ENCODE results near the gene HOXC6.

Gene HOXC6

DNA sequence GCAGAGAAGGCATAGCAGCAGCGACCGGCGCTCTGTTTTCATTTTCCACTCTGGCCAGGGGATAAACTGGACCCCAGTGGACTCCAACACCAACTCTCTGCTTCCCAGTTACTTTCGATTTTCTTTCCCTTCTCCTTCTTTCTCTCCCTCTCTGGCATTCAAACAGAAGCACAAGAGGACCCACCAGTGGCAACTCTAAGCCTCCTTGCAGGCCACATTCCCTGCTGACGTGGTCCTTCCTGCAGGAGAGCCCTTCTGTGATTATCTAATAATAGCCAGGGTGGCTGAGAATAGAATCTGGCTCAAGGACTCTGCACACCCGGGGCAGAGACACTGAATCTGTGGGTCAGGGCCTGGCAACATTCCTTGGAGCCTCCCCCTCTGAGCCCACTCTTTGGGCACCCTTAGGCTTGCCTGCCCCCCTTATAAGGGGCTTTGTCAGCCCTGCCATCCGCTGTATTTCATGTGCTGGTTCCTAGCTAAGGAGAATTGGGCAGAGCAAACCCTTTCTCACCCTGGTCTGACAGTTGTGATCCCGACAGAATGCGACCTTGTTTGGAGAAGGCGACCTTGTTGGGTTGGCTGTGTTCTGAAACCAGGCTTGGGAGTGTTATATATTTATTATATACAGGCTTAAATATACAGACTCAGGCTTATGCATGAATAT is 8.2 kb upstream of the HOXC6 start:
- TF ChIP-seq, protein P1, sequence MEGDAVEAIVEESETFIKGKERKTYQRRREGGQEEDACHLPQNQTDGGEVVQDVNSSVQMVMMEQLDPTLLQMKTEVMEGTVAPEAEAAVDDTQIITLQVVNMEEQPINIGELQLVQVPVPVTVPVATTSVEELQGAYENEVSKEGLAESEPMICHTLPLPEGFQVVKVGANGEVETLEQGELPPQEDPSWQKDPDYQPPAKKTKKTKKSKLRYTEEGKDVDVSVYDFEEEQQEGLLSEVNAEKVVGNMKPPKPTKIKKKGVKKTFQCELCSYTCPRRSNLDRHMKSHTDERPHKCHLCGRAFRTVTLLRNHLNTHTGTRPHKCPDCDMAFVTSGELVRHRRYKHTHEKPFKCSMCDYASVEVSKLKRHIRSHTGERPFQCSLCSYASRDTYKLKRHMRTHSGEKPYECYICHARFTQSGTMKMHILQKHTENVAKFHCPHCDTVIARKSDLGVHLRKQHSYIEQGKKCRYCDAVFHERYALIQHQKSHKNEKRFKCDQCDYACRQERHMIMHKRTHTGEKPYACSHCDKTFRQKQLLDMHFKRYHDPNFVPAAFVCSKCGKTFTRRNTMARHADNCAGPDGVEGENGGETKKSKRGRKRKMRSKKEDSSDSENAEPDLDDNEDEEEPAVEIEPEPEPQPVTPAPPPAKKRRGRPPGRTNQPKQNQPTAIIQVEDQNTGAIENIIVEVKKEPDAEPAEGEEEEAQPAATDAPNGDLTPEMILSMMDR (IDR thresholded peaks at IDR 0.05; ENCODE audit: extremely low read depth, insufficient read depth, missing control alignments) = no peak
- no peak for DNase-seq (ENCODE audit: low spot score)
- in situ Hi-C loops (cut with MboI; ENCODE audit: low pct_unique_long_range_greater_than_20kb, low sequenced_read_pairs, unreplicated experiment) = loop anchor here (10.0 to 25.0 kb wide), 2 partner anchors 175 to 342 kb away; partner anchors contain the start of gene GPR84

DNA sequence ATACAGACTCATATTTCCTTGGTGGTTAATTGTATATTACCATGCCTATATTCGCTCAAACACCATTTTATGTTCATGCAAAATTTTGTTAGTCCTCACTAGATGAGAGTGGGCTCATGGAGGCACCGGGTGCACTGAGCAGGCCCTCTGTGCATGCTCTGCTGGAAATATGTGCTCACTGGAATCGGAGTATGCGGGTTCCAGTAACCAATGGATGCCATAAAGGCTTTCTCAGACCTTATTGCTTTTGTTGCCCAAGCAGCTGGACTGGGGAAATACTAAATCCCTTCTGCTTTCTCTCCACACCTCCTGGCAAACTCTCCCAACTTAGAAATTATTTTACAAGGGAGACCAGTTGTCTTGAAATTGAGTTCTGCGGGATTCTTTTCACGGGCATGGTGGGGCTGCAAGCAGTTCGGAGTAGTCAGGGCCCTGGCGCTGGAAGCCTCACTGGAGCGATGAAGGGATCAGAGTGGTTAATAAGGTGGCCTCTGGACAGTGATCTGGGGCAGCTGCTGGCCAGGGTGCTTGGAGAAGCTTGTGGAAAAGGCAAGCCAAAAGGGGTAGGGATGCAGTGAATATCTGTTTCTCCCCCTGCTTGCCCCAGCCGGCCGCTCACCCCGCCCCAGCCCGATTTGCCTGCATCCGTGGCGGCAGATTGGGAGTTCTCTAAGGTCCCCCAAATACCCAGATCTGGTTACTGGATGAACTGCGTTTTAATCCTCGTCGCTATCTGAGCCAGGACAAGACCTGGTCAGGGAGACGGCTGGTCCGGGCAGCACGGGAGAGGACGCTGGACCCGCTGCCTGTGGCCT is 7.4 kb upstream of the HOXC6 start:
- TF ChIP-seq, protein P1 (IDR thresholded peaks at IDR 0.05; ENCODE audit: extremely low read depth, insufficient read depth, missing control alignments) = no peak
- in situ Hi-C loops (cut with MboI; ENCODE audit: low pct_unique_long_range_greater_than_20kb, low sequenced_read_pairs, unreplicated experiment) = loop anchor here (10.0 to 25.0 kb wide), 2 partner anchors 174 to 342 kb away; partner anchors contain the start of gene GPR84
- DNase-seq (ENCODE audit: low spot score) = no peak

DNA sequence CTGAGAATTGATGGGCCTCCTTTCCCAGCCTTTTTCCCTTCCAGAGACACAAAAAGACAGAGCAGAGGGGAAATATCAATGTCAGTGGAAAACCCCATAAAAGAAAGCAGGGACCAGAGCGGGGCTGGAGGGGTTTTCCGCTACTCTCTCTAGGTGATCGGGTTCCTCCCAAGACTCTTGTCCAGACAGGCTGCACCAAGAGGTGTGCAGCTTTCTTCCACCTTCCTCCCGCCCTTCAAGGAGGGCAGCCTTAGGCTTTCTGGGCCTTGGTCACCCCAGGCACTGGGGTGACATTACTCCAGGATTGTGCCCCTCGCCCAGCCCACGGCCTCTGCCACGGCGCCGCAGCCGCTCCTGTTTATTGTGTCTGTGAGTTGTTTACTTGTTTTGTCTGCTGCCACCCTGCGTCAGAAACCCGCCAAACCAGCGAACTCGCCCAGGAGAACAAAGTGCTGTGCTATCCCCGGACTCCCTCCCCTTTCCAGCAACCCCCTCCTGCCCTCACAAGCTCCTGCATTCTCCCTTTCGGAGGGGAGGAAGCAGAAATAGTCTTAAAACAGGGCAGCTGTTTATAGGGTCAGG is 6.7 kb upstream of the HOXC6 start:
- in situ Hi-C loops (cut with MboI; ENCODE audit: low pct_unique_long_range_greater_than_20kb, low sequenced_read_pairs, unreplicated experiment) = loop anchor here (10.0 to 25.0 kb wide), 2 partner anchors 173 to 341 kb away; partner anchors contain the start of gene GPR84
- TF ChIP-seq, protein P1 (IDR thresholded peaks at IDR 0.05; ENCODE audit: extremely low read depth, insufficient read depth, missing control alignments) = peak; percentile 46
- no peak for DNase-seq (ENCODE audit: low spot score)

DNA sequence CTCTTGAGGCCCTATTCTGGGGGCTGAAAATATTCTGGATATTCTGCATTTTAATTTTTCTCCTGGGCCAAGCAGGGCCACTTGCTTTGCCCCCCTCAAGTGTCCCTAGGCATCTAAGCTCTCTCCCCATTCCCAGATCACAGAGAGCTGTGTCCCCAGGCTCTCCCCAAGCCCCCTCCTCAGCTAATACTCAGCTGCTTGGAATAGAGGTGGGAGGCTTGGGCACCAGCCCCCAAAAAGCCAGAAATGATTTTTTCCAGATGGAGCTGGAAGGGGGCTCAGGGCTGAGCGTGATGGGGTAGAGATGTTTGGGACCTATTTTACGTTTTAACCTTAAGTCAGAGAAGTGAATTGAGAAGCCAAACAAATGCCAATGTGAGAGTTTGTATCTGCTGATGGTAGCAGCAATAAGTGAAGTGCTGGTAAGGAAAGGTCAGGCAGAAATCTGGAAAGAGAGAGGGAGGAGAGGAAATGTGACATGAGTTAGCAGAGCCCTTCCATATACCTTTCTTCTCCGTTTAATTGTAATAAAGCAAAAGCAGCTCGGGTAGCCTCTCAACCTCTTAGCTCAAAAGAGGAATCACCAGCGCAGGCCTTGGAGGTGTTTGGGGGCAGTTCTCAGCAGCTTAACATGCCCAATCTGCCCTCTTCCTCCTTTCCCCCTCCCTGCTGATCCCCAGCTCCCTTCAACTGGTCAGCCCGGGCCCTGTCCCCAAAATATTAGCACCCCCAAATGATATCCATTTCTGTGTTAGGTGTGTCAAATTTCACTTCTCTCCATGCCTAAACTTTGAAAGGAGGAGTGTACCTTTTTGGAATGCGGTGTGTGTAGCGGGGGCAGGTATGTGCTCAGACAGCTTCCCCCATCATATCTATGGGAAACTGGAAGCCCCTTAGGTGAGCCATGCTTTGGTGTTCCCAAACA is 5.0 kb upstream of the HOXC6 start:
- TF ChIP-seq, protein P1 (IDR thresholded peaks at IDR 0.05; ENCODE audit: extremely low read depth, insufficient read depth, missing control alignments) = no peak
- DNase-seq (ENCODE audit: low spot score) = no peak

DNA sequence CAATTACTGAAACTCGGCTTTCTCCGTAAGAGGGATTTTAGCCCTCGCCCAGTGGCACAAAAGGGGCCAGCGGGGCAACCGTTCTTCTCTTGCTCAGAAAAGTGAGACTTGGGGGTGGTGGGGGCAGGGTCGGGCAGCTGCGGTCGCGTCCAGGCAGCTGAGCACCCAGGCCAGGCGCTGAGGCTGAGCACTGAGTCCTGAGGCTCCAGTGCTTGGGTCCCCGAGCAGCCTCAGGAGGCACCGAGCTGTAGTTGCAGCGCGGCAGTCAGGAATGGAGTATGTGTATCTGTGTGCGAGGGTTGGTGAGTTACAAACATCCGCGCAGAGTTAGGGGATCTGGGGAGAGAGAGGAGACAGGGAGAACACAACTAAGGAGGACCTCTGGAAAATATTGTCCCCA is 4.1 kb upstream of the HOXC6 start:
- in situ Hi-C loops (cut with MboI; ENCODE audit: low pct_unique_long_range_greater_than_20kb, low sequenced_read_pairs, unreplicated experiment) = loop anchor here (10.0 to 25.0 kb wide), 2 partner anchors 171 to 338 kb away; partner anchors contain the start of gene GPR84
- no peak for DNase-seq (ENCODE audit: low spot score)
- TF ChIP-seq, protein P1 (IDR thresholded peaks at IDR 0.05; ENCODE audit: extremely low read depth, insufficient read depth, missing control alignments) = no peak

More for the DNA sequence above, 5.0 kb upstream of the HOXC6 start:
- in situ Hi-C loops (cut with MboI; ENCODE audit: low pct_unique_long_range_greater_than_20kb, low sequenced_read_pairs, unreplicated experiment) = loop anchor here (10.0 to 25.0 kb wide), 2 partner anchors 172 to 339 kb away; partner anchors contain the start of gene GPR84

Data from GM13977 (cell line).